ENCODE results near the gene USF3. TPM values are rescaled to one million over a fixed set of nuclear protein-coding genes. Genes with fewer than 3 reads are reported as not detected.

Gene USF3
- total RNA-seq, 5 donors from 2014 or later (not counting 1 experiment from before 2014, with no cell fraction given), result 16.9 to 31.7 (median 22.1) TPM

- H3K27ac ChIP-seq (ENCODE audit: low read length), result no peak overlapping the region
- ATAC-seq (replicated peaks in 1 of 4) (no peak), DNase-seq (no peak)
- H3K27ac Mint-ChIP-seq, result no peak overlapping the region
- H3K9me3 ChIP-seq, result no peaks in the 10 kb centered on the region
- H3K4me3 ChIP-seq (ENCODE audit: control insufficient read depth in 1 of 2, extremely low read depth in 1 of 2, low read length in 1 of 2), result no peak overlapping the region
- H3K36me3 ChIP-seq (ENCODE audit: control insufficient read depth in 2 of 2, extremely low read depth in 1 of 2, insufficient read depth in 1 of 2, low read length in 1 of 2), result no peaks in the 10 kb centered on the region
- peaks cover 16 to 20% of the 10 kb centered on the region in 2 donors for H3K27me3 Mint-ChIP-seq
- H3K36me3 Mint-ChIP-seq, result peaks cover 10% of the 10 kb centered on the region
- CTCF ChIA-PET, result interaction anchor here in 1 of 2 donors (0.6 to 1.6 kb wide), 3 partner anchors 33 to 1307 kb away, joined by 3 to 6 read pairs (median 6); no protein-coding TSS in a partner anchor
- WGBS (ENCODE audit: insufficient coverage), result no CpG with 5 or more reads among the region's 3 CpGs
- H3K4me1 ChIP-seq (ENCODE audit: control insufficient read depth in 1 of 2, extremely low read depth in 1 of 2, insufficient read depth in 2 of 2, low read length in 2 of 2), result no peaks in the 10 kb centered on the region
- H3K4me1 Mint-ChIP-seq, result peaks cover 0 to 2% (median 0%) of the 10 kb centered on the region in 3 donors
- no peak overlapping the region for H3K4me3 Mint-ChIP-seq
- no peaks in the 10 kb centered on the region for H3K9me3 Mint-ChIP-seq
- POLR2A ChIA-PET, result interaction anchor here (0.5 to 0.6 kb wide), 5 partner anchors 8 to 344 kb away, joined by 3 to 9 read pairs (median 4); no protein-coding TSS in a partner anchor
- H3K27me3 ChIP-seq (replicated peaks in 1 of 2; ENCODE audit: control insufficient read depth in 2 of 2, extremely low read depth in 1 of 2, insufficient read depth in 2 of 2, low read length in 1 of 2), result peaks cover 0 to 9% of the 10 kb centered on the region in 2 experiments
Measured at GRCh38 chr3:113712129-113712528, 15.7 kb upstream of the USF3 start.

- H3K4me3 Mint-ChIP-seq, result no peak overlapping the region
- peaks cover 0 to 2% (median 0%) of the 10 kb centered on the region in 3 donors for H3K4me1 Mint-ChIP-seq
- H3K36me3 Mint-ChIP-seq, result no peaks in the 10 kb centered on the region
- ATAC-seq (replicated peaks in 1 of 4) (no peak), DNase-seq (no peak)
- H3K9me3 Mint-ChIP-seq, result no peaks in the 10 kb centered on the region
- WGBS (ENCODE audit: insufficient coverage), result no CpG with 5 or more reads among the region's 4 CpGs
- Histone ChIP-seq H3K36me3 (ENCODE audit: control insufficient read depth in 2 of 2, extremely low read depth in 1 of 2, insufficient read depth in 1 of 2, low read length in 1 of 2) (no peaks in the 10 kb centered on the region), H3K27ac (ENCODE audit: low read length) (no peak overlapping the region), H3K4me3 (ENCODE audit: control insufficient read depth in 1 of 2, extremely low read depth in 1 of 2, low read length in 1 of 2) (no peak overlapping the region), H3K9me3 (no peaks in the 10 kb centered on the region), H3K4me1 (ENCODE audit: control insufficient read depth in 1 of 2, extremely low read depth in 1 of 2, insufficient read depth in 2 of 2, low read length in 2 of 2) (no peaks in the 10 kb centered on the region), H3K27me3 (replicated peaks in 1 of 2; ENCODE audit: control insufficient read depth in 2 of 2, extremely low read depth in 1 of 2, insufficient read depth in 2 of 2, low read length in 1 of 2) (peaks cover 0 to 11% of the 10 kb centered on the region in 2 experiments)
- peaks cover 17 to 21% of the 10 kb centered on the region in 2 donors for H3K27me3 Mint-ChIP-seq
- ChIA-PET POLR2A (no interaction called here), CTCF (interaction anchor here (0.6 to 1.0 kb wide), 3 partner anchors 34 to 619 kb away, joined by 3 to 4 read pairs (median 3); no protein-coding TSS in a partner anchor)
- no peak overlapping the region for H3K27ac Mint-ChIP-seq
Measured at GRCh38 chr3:113707835-113708234, 11.4 kb upstream of the USF3 start.

- peaks cover 19 to 22% of the 10 kb centered on the region in 2 experiments for H3K4me1 ChIP-seq (ENCODE audit: control insufficient read depth in 1 of 2, extremely low read depth in 1 of 2, insufficient read depth in 2 of 2, low read length in 2 of 2)
- H3K4me1 Mint-ChIP-seq, result peaks cover 18 to 20% (median 19%) of the 10 kb centered on the region in 3 donors
- no peaks in the 10 kb centered on the region for H3K9me3 Mint-ChIP-seq
- ATAC-seq (replicated peaks in 1 of 4) (no peak), DNase-seq (peak in 6 of 35 experiments; percentile 1 to 19 (median 9))
- no peaks in the 10 kb centered on the region for H3K27me3 Mint-ChIP-seq
- H3K36me3 Mint-ChIP-seq, result no peaks in the 10 kb centered on the region
- no peaks in the 10 kb centered on the region for H3K9me3 ChIP-seq
- H3K27ac Mint-ChIP-seq, result peak overlapping the region; percentile 70 to 87
- H3K4me3 ChIP-seq (ENCODE audit: control insufficient read depth in 1 of 2, extremely low read depth in 1 of 2, low read length in 1 of 2), result peak overlapping the region; percentile 13 to 32
- CTCF ChIA-PET, result interaction anchor here in 1 of 2 donors (0.5 to 1.2 kb wide), 3 partner anchors 16 to 76 kb away, joined by 4 read pairs; no protein-coding TSS in a partner anchor
- no peaks in the 10 kb centered on the region for H3K36me3 ChIP-seq (ENCODE audit: control insufficient read depth in 2 of 2, extremely low read depth in 1 of 2, insufficient read depth in 1 of 2, low read length in 1 of 2)
- H3K4me3 Mint-ChIP-seq, result peak overlapping the region in 2 of 3 donors; percentile 56 to 75
- WGBS (ENCODE audit: insufficient coverage), result 51% methylated on average over 18 of the region's 24 CpGs
- POLR2A ChIA-PET, result interaction anchor here (0.6 to 0.7 kb wide), 3 partner anchors 14 to 809 kb away, joined by 3 to 4 read pairs (median 3); no protein-coding TSS in a partner anchor
- peak overlapping the region; percentile 82 for H3K27ac ChIP-seq (ENCODE audit: low read length)
- H3K27me3 ChIP-seq (replicated peaks in 1 of 2; ENCODE audit: control insufficient read depth in 2 of 2, extremely low read depth in 1 of 2, insufficient read depth in 2 of 2, low read length in 1 of 2), result no peaks in the 10 kb centered on the region
Measured at GRCh38 chr3:113698956-113699355, 2.5 kb upstream of the USF3 start.

- ChIA-PET POLR2A (interaction anchor here (0.5 to 0.6 kb wide), 2 partner anchors 23 to 123 kb away, joined by 3 to 8 read pairs; no protein-coding TSS in a partner anchor), CTCF (interaction anchor here (0.7 to 1.2 kb wide), 3 partner anchors 38 to 1138 kb away, joined by 3 to 4 read pairs (median 4); no protein-coding TSS in a partner anchor)
- H3K4me1 ChIP-seq (ENCODE audit: control insufficient read depth in 1 of 2, extremely low read depth in 1 of 2, insufficient read depth in 2 of 2, low read length in 2 of 2), result peaks cover 19 to 22% of the 10 kb centered on the region in 2 experiments
- H3K27me3 ChIP-seq (replicated peaks in 1 of 2; ENCODE audit: control insufficient read depth in 2 of 2, extremely low read depth in 1 of 2, insufficient read depth in 2 of 2, low read length in 1 of 2), result no peaks in the 10 kb centered on the region
- no peak for DNase-seq
- no peaks in the 10 kb centered on the region for H3K9me3 Mint-ChIP-seq
- H3K4me3 ChIP-seq (ENCODE audit: control insufficient read depth in 1 of 2, extremely low read depth in 1 of 2, low read length in 1 of 2), result no peak overlapping the region
- ATAC-seq (replicated peaks in 1 of 4), result no peak
- H3K4me3 Mint-ChIP-seq, result no peak overlapping the region
- H3K27me3 Mint-ChIP-seq, result no peaks in the 10 kb centered on the region
- H3K27ac ChIP-seq (ENCODE audit: low read length), result peak overlapping the region; percentile 82
- H3K36me3 ChIP-seq (ENCODE audit: control insufficient read depth in 2 of 2, extremely low read depth in 1 of 2, insufficient read depth in 1 of 2, low read length in 1 of 2), result no peaks in the 10 kb centered on the region
- peaks cover 5% of the 10 kb centered on the region for H3K36me3 Mint-ChIP-seq
- no peak overlapping the region for H3K27ac Mint-ChIP-seq
- H3K9me3 ChIP-seq, result no peaks in the 10 kb centered on the region
- peaks cover 25 to 27% (median 26%) of the 10 kb centered on the region in 3 donors for H3K4me1 Mint-ChIP-seq
- WGBS (ENCODE audit: insufficient coverage), result 100% methylated on average over 1 of the region's 6 CpGs
Measured at GRCh38 chr3:113698213-113698742, 1.8 kb upstream of the USF3 start.

GRCh38 chr3:113697500-113698090 is 1.2 kb upstream of the USF3 start:
- ChIA-PET CTCF (interaction anchor here in 1 of 2 donors (1.0 kb wide), 1 partner anchor 205 kb away, joined by 4 read pairs; no protein-coding TSS in a partner anchor), POLR2A (interaction anchor here (0.5 to 0.7 kb wide), 3 partner anchors 15 to 123 kb away, joined by 3 to 8 read pairs (median 3); no protein-coding TSS in a partner anchor)
- peak in 2 of 35 experiments; percentile 6 to 38 for DNase-seq
- Histone ChIP-seq H3K27ac (ENCODE audit: low read length) (peak overlapping the region; percentile 82), H3K4me3 (ENCODE audit: control insufficient read depth in 1 of 2, extremely low read depth in 1 of 2, low read length in 1 of 2) (peak overlapping the region; percentile 57 to 97), H3K9me3 (no peaks in the 10 kb centered on the region), H3K4me1 (ENCODE audit: control insufficient read depth in 1 of 2, extremely low read depth in 1 of 2, insufficient read depth in 2 of 2, low read length in 2 of 2) (peaks cover 19 to 22% of the 10 kb centered on the region in 2 experiments), H3K36me3 (ENCODE audit: control insufficient read depth in 2 of 2, extremely low read depth in 1 of 2, insufficient read depth in 1 of 2, low read length in 1 of 2) (no peaks in the 10 kb centered on the region), H3K27me3 (replicated peaks in 1 of 2; ENCODE audit: control insufficient read depth in 2 of 2, extremely low read depth in 1 of 2, insufficient read depth in 2 of 2, low read length in 1 of 2) (no peaks in the 10 kb centered on the region)
- H3K9me3 Mint-ChIP-seq, result no peaks in the 10 kb centered on the region
- no peaks in the 10 kb centered on the region for H3K27me3 Mint-ChIP-seq
- H3K36me3 Mint-ChIP-seq, result peaks cover 8% of the 10 kb centered on the region
- H3K4me3 Mint-ChIP-seq, result no peak overlapping the region
- peaks cover 30 to 31% (median 30%) of the 10 kb centered on the region in 3 donors for H3K4me1 Mint-ChIP-seq
- WGBS (ENCODE audit: insufficient coverage), result 0% methylated on average over 1 of the region's 10 CpGs
- no peak overlapping the region for H3K27ac Mint-ChIP-seq
- no peak for ATAC-seq (replicated peaks in 1 of 4)

Data from T-cell (primary cell).